SK-N-MC (cell line): ENCODE results near the gene CENPA.
A peak's percentile ranks its signal among the peaks of the same experiment; 100 is the strongest.

Experiments
- DNase-seq: peaks from one replicate; pipeline ENCODE4 v3.0.0-alpha.2; 2011; ENCODE audit warnings: low read depth, low spot score
- H3K27ac ChIP-seq: fragments of 200-600 bp; sonication (generic); 2 replicates; pipeline ENCODE4 v1.5.1; 2016; ENCODE audit warnings: mixed run types
- H3K36me3 ChIP-seq: fragments of 200-600 bp; sonication (generic); 2 replicates; pipeline ENCODE4 v1.6.1; 2017; ENCODE audit warnings: antibody characterized with exemption, low read length, mixed read lengths; ENCODE audit not compliant: insufficient read depth
- H3K4me3 ChIP-seq: fragments of 200-600 bp; sonication (generic); 2 replicates; pipeline ENCODE4 v1.5.1; 2016
- H3K9ac ChIP-seq: fragments of 200-600 bp; sonication (generic); 2 replicates; pipeline ENCODE4 v1.8.0; 2017; ENCODE audit warnings: mixed run types, mixed read lengths; ENCODE audit not compliant: insufficient read length
- H3K9me3 ChIP-seq: fragments of 200-600 bp; sonication (generic); 2 replicates; pipeline ENCODE4 v1.6.1; 2017; ENCODE audit warnings: low read depth, mild to moderate bottlenecking, antibody characterized with exemption, low read length, moderate library complexity, mixed read lengths
- EZH2 ChIP-seq: fragments of 200-600 bp; sonication (generic); IDR thresholded peaks from one replicate; pipeline ENCODE4 v1.6.1; 2017; ENCODE audit warnings: antibody characterized with exemption
- FOXP2 ChIP-seq: optimal IDR thresholded peaks from 2 replicates; pipeline ENCODE3; 2011; ENCODE audit warnings: mild to moderate bottlenecking, moderate library complexity; ENCODE audit not compliant: insufficient read depth; ENCODE audit errors: extremely low read length, control extremely low read depth
- POLR2AphosphoS5 ChIP-seq: IDR thresholded peaks from 2 replicates; pipeline ENCODE4 v1.6.1; 2012; ENCODE audit warnings: mild to moderate bottlenecking, low read depth, low read length, borderline replicate concordance

CENPA gene

GRCh38 chr2:26785431-26786206 lies at the start of gene CENPA:
TSS of gene CENPA (plus strand) at chr2:26786056. CDS start at chr2:26786197, 141 bp downstream.
- Histone ChIP-seq H3K9me3 (0 out of 2 replicates have a peak, but pooled peaks cover 2% of the 10 kb centered on the region), H3K36me3 (peaks cover 27% of the 10 kb centered on the region), H3K27ac (peak within 1 kb of the TSS; percentile 45), H3K9ac (peak within 1 kb of the TSS; percentile 91), H3K4me3 (peak within 1 kb of the TSS; percentile 86)
- peak; percentile 99 for DNase-seq
- no peak for TF ChIP-seq EZH2
- no peak for TF ChIP-seq FOXP2
- peak; percentile 81 for TF ChIP-seq POLR2AphosphoS5

GRCh38 chr2:26737221-26737620 lies 48.6 kb upstream of the CENPA start:
- Histone ChIP-seq H3K27ac (no peak overlapping the region), H3K4me3 (no peak overlapping the region), H3K9me3 (no peaks in the 10 kb centered on the region), H3K36me3 (no peaks in the 10 kb centered on the region), H3K9ac (no peak overlapping the region)
- DNase-seq = no peak
- TF ChIP-seq EZH2 (no peak), FOXP2 (no peak)

GRCh38 chr2:26738481-26738880 lies 47.4 kb upstream of the CENPA start:
- H3K9ac ChIP-seq = no peak overlapping the region
- no peak for DNase-seq
- TF ChIP-seq POLR2AphosphoS5 (no peak), FOXP2 (no peak)

GRCh38 chr2:26739514-26739913 lies 46.3 kb upstream of the CENPA start:
- no peak overlapping the region for H3K9ac ChIP-seq
- DNase-seq = no peak
- no peaks in the 10 kb centered on the region for H3K36me3 ChIP-seq
- no peak overlapping the region for H3K4me3 ChIP-seq
- no peaks in the 10 kb centered on the region for H3K9me3 ChIP-seq
- no peak for TF ChIP-seq EZH2
- TF ChIP-seq FOXP2 = no peak
- TF ChIP-seq POLR2AphosphoS5 = no peak
- H3K27ac ChIP-seq = no peak overlapping the region

More at GRCh38 chr2:26738481-26738880, 47.4 kb upstream of the CENPA start:
- no peak overlapping the region for H3K27ac ChIP-seq
- no peak overlapping the region for H3K4me3 ChIP-seq
- no peaks in the 10 kb centered on the region for H3K9me3 ChIP-seq
- H3K36me3 ChIP-seq = no peaks in the 10 kb centered on the region

GRCh38 chr2:26740346-26740745 lies 45.5 kb upstream of the CENPA start:
- H3K36me3 ChIP-seq = no peaks in the 10 kb centered on the region
- no peak for DNase-seq
- no peaks in the 10 kb centered on the region for H3K9me3 ChIP-seq
- no peak overlapping the region for H3K27ac ChIP-seq
- H3K9ac ChIP-seq = no peak overlapping the region
- TF ChIP-seq POLR2AphosphoS5 = no peak
- no peak for TF ChIP-seq EZH2
- TF ChIP-seq FOXP2 = no peak
- H3K4me3 ChIP-seq = no peak overlapping the region

GRCh38 chr2:26740890-26741302 lies 45.0 kb upstream of the CENPA start:
- DNase-seq = no peak
- H3K9me3 ChIP-seq = no peaks in the 10 kb centered on the region
- no peak overlapping the region for H3K4me3 ChIP-seq
- H3K9ac ChIP-seq = no peak overlapping the region
- H3K27ac ChIP-seq = no peak overlapping the region
- no peaks in the 10 kb centered on the region for H3K36me3 ChIP-seq
- no peak for TF ChIP-seq POLR2AphosphoS5
- no peak for TF ChIP-seq EZH2
- TF ChIP-seq FOXP2 = no peak

GRCh38 chr2:26742048-26742770 lies 43.6 kb upstream of the CENPA start:
- Histone ChIP-seq H3K27ac (no peak overlapping the region), H3K9ac (no peak overlapping the region), H3K9me3 (no peaks in the 10 kb centered on the region), H3K36me3 (no peaks in the 10 kb centered on the region), H3K4me3 (no peak overlapping the region)
- TF ChIP-seq FOXP2 (no peak), POLR2AphosphoS5 (no peak), EZH2 (no peak)
- no peak for DNase-seq

GRCh38 chr2:26743852-26744251 lies 42.0 kb upstream of the CENPA start:
- Histone ChIP-seq H3K27ac (no peak overlapping the region), H3K36me3 (no peaks in the 10 kb centered on the region), H3K4me3 (no peak overlapping the region), H3K9me3 (no peaks in the 10 kb centered on the region), H3K9ac (no peak overlapping the region)
- DNase-seq = no peak
- TF ChIP-seq POLR2AphosphoS5 (no peak), FOXP2 (no peak), EZH2 (no peak)
